ENCODE measurements around the gene DDX51. TPM values are rescaled to one million over a fixed set of nuclear protein-coding genes. Genes with fewer than 3 reads are reported as not detected.
"Not testable (repeated sequence)": the region's sequence is repeated elsewhere in the genome, so short reads cannot be mapped to it uniquely, and the experiment has no call there.

Gene DDX51
- total RNA-seq, 1 donor from 2014 or later, result 18.9 TPM

DNA sequence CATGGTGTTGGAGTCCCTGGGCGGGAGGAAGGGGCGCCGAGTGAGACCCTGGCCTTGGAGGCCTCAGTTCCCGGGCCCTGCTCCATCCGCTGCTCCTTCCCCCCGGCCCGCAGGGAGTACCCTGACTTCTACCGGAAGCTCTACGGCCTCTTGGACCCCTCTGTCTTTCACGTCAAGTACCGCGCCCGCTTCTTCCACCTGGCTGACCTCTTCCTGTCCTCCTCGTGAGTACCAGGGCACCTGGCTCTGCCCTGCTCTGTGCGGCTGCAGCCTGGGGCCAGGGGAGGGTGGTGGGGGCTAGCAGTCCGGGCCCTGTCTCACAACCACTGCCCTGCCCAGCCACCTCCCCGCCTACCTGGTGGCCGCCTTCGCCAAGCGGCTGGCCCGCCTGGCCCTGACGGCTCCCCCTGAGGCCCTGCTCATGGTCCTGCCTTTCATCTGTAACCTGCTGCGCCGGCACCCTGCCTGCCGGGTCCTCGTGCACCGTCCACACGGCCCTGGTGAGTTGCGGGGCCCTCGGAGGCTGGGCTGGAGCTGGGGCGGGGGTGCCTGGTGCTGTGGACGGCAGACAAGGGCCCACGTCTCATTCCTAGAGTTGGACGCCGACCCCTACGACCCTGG, 7.1 kb upstream of the DDX51 start:
- Histone ChIP-seq H3K27me3 (ENCODE audit: control insufficient read depth, insufficient read depth, low read length) (peaks cover 10% of the 10 kb centered on the region), H3K36me3 (ENCODE audit: control insufficient read depth, insufficient read depth, low read length) (no peaks in the 10 kb centered on the region), H3K4me3 (ENCODE audit: low read depth, low read length) (no peak overlapping the region)
- TF ChIP-seq, protein P1, sequence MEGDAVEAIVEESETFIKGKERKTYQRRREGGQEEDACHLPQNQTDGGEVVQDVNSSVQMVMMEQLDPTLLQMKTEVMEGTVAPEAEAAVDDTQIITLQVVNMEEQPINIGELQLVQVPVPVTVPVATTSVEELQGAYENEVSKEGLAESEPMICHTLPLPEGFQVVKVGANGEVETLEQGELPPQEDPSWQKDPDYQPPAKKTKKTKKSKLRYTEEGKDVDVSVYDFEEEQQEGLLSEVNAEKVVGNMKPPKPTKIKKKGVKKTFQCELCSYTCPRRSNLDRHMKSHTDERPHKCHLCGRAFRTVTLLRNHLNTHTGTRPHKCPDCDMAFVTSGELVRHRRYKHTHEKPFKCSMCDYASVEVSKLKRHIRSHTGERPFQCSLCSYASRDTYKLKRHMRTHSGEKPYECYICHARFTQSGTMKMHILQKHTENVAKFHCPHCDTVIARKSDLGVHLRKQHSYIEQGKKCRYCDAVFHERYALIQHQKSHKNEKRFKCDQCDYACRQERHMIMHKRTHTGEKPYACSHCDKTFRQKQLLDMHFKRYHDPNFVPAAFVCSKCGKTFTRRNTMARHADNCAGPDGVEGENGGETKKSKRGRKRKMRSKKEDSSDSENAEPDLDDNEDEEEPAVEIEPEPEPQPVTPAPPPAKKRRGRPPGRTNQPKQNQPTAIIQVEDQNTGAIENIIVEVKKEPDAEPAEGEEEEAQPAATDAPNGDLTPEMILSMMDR (IDR thresholded peaks at IDR 0.05; ENCODE audit: insufficient read depth, low read length, poor library complexity, severe bottlenecking), result no peak
- no peak for DNase-seq (ENCODE audit: low read depth)

GRCh38 chr12:132150780-132151144, 6.6 kb upstream of the DDX51 start:
- Histone ChIP-seq H3K4me3 (ENCODE audit: low read depth, low read length) (no peak overlapping the region), H3K36me3 (ENCODE audit: control insufficient read depth, insufficient read depth, low read length) (no peaks in the 10 kb centered on the region), H3K27me3 (ENCODE audit: control insufficient read depth, insufficient read depth, low read length) (peaks cover 10% of the 10 kb centered on the region)
- TF ChIP-seq, protein P1 (IDR thresholded peaks at IDR 0.05; ENCODE audit: insufficient read depth, low read length, poor library complexity, severe bottlenecking), result no peak
- DNase-seq (ENCODE audit: low read depth), result no peak

- H3K27me3 ChIP-seq (ENCODE audit: control insufficient read depth, insufficient read depth, low read length); DNase-seq (ENCODE audit: low read depth); H3K4me3 ChIP-seq (ENCODE audit: low read depth, low read length); H3K36me3 ChIP-seq (ENCODE audit: control insufficient read depth, insufficient read depth, low read length): not testable (repeated sequence)
These were observed 5.4 kb upstream of the DDX51 start for GRCh38 chr12:132149526-132149925.

- TF ChIP-seq, protein P1 (IDR thresholded peaks at IDR 0.05; ENCODE audit: insufficient read depth, low read length, poor library complexity, severe bottlenecking), result no peak
- Histone ChIP-seq H3K27me3 (ENCODE audit: control insufficient read depth, insufficient read depth, low read length) (no peaks in the 10 kb centered on the region), H3K4me3 (ENCODE audit: low read depth, low read length) (no peak overlapping the region), H3K36me3 (ENCODE audit: control insufficient read depth, insufficient read depth, low read length) (no peaks in the 10 kb centered on the region)
- no peak for DNase-seq (ENCODE audit: low read depth)
These were observed 4.4 kb upstream of the DDX51 start for GRCh38 chr12:132148368-132149045.

GRCh38 chr12:132147423-132148367, 3.6 kb upstream of the DDX51 start:
- no peaks in the 10 kb centered on the region for H3K36me3 ChIP-seq (ENCODE audit: control insufficient read depth, insufficient read depth, low read length)
- TF ChIP-seq, protein P1 (IDR thresholded peaks at IDR 0.05; ENCODE audit: insufficient read depth, low read length, poor library complexity, severe bottlenecking), result no peak
- no peak overlapping the region for H3K4me3 ChIP-seq (ENCODE audit: low read depth, low read length)
- DNase-seq (ENCODE audit: low read depth), result no peak
- H3K27me3 ChIP-seq (ENCODE audit: control insufficient read depth, insufficient read depth, low read length), result no peaks in the 10 kb centered on the region

- Histone ChIP-seq H3K36me3 (ENCODE audit: control insufficient read depth, insufficient read depth, low read length) (no peaks in the 10 kb centered on the region), H3K27me3 (ENCODE audit: control insufficient read depth, insufficient read depth, low read length) (no peaks in the 10 kb centered on the region), H3K4me3 (ENCODE audit: low read depth, low read length) (no peak overlapping the region)
- no peak for DNase-seq (ENCODE audit: low read depth)
- TF ChIP-seq, protein P1 (IDR thresholded peaks at IDR 0.05; ENCODE audit: insufficient read depth, low read length, poor library complexity, severe bottlenecking), result no peak
These were observed 2.8 kb upstream of the DDX51 start for GRCh38 chr12:132146772-132147422.
